ENCODE measurements around the gene CSN3.

Gene CSN3

DNA sequence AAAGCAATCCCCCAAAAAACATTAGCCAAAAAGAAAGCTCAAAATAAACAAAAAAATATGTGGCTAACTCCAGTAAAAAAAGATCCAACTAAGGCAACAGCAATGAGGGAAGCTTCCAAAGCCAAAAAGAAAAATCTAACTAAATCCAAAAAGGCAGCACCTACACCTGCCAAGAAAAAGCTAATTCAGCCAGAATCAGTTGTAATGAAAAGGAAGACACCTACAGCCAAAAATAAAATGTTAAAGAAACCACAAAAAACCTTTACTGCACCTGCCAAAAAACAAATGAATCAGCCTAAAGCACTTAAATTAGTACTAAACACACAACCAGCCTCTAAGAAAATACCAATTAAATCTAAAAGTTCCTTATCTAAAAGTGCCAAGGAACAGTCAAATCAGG is 55.2 kb downstream of the CSN3 start:
- DNase-seq = no peak

DNA sequence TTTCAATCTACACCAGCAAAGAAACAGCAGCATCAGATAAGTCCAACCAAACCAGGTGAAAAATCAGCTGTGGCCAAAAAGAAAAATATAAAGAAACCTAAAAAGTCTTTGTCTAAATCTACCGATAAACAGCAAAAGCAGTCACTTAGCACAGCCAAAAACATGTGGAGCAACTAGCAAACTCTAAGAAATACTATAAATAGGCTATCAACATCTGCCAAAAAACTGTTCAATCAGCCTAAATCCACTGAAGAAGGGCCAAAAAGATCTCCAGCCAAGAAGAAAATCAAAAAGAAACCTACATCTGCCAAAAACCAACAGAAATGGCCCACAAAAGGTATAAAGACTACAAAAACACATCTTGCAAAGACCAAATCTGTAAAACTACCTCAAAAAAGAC is 55.7 kb downstream of the CSN3 start:
- no peak for DNase-seq

DNA sequence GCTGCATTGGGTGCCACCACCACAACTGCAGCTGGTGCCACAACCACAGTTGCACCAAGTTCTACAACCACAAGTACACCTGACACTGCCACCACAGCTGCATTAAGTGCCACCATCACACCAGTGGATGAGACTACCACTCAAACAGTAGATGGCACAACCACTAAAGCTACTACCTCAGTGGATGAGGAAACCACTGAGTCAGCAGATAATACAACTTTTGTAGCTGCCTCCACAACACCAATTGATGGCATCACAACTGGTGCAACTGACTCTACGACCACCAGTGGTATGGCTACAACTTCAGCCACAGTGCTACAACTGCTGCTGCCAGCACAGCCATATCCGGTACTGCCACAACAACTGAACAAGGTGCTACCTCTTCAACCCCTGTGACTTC is 57.2 kb downstream of the CSN3 start:
- no peak for DNase-seq

DNA sequence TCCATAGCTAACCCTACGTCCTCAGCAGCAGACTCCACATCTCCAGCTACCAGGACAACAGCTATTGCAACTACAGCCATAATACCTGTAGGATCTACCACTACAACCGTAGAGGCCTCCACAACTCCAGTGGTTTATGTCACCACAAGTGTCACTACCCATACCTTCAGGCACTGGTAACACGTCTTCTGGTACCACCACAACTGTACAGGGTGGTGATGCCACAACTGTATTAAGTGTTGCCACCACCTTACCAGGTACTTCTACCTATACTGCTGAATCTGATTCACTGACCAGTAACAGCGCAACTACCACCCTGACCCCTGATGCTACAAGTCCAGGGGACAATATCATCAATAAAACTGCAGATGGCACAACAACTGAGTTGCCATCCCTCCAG is 57.8 kb downstream of the CSN3 start:
- DNase-seq = no peak
